ENCODE results near the gene MRPL18.
"Not testable (repeated sequence)": the region's sequence is repeated elsewhere in the genome, so short reads cannot be mapped to it uniquely, and the experiment has no call there.

MRPL18 gene

GRCh38 chr6:159821726-159822125, 31.5 kb downstream of the MRPL18 start:
- H3K27ac Mint-ChIP-seq = no peak overlapping the region
- no peak for DNase-seq
- ATAC-seq = no peak
- H3K27me3 Mint-ChIP-seq = no peaks in the 10 kb centered on the region
- peaks cover 22% of the 10 kb centered on the region for H3K4me1 Mint-ChIP-seq
- H3K4me3 Mint-ChIP-seq = no peak overlapping the region
- H3K9me3 Mint-ChIP-seq = no peaks in the 10 kb centered on the region

- peaks cover 22% of the 10 kb centered on the region for H3K4me1 Mint-ChIP-seq
- no peak for ATAC-seq
- H3K4me3 Mint-ChIP-seq = no peak overlapping the region
- no peak overlapping the region for H3K27ac Mint-ChIP-seq
- H3K27me3 Mint-ChIP-seq = no peaks in the 10 kb centered on the region
- no peaks in the 10 kb centered on the region for H3K9me3 Mint-ChIP-seq
- DNase-seq = no peak
Measured at GRCh38 chr6:159823953-159824352, 33.7 kb downstream of the MRPL18 start.

- not testable (repeated sequence) for H3K27me3 Mint-ChIP-seq, H3K27ac Mint-ChIP-seq, H3K9me3 Mint-ChIP-seq, H3K4me3 Mint-ChIP-seq, DNase-seq, ATAC-seq
- H3K4me1 Mint-ChIP-seq = peaks cover 20% of the 10 kb centered on the region
Measured at GRCh38 chr6:159824690-159825089, 34.4 kb downstream of the MRPL18 start.

- Mint-ChIP-seq H3K27me3 (no peaks in the 10 kb centered on the region), H3K4me1 (peaks cover 20% of the 10 kb centered on the region), H3K27ac (no peak overlapping the region), H3K4me3 (no peak overlapping the region), H3K9me3 (no peaks in the 10 kb centered on the region)
- ATAC-seq (no peak), DNase-seq (no peak)
Measured at GRCh38 chr6:159826004-159826403, 35.7 kb downstream of the MRPL18 start.

- H3K9me3 Mint-ChIP-seq = no peaks in the 10 kb centered on the region
- H3K4me1 Mint-ChIP-seq = peaks cover 21% of the 10 kb centered on the region
- no peaks in the 10 kb centered on the region for H3K27me3 Mint-ChIP-seq
- DNase-seq = no peak
- no peak for ATAC-seq
- H3K4me3 Mint-ChIP-seq = no peak overlapping the region
- H3K27ac Mint-ChIP-seq = no peak overlapping the region
Measured at GRCh38 chr6:159826968-159827647, 36.8 kb downstream of the MRPL18 start.

- DNase-seq (no peak), ATAC-seq (no peak)
- no peaks in the 10 kb centered on the region for H3K27me3 Mint-ChIP-seq
- peaks cover 21% of the 10 kb centered on the region for H3K4me1 Mint-ChIP-seq
- H3K27ac Mint-ChIP-seq = no peak overlapping the region
- H3K9me3 Mint-ChIP-seq = no peaks in the 10 kb centered on the region
- no peak overlapping the region for H3K4me3 Mint-ChIP-seq
Measured at GRCh38 chr6:159828074-159828473, 37.8 kb downstream of the MRPL18 start.

GRCh38 chr6:159829526-159829925, 39.3 kb downstream of the MRPL18 start:
- Mint-ChIP-seq H3K27ac (no peak overlapping the region), H3K9me3 (no peaks in the 10 kb centered on the region), H3K4me1 (peaks cover 26% of the 10 kb centered on the region), H3K4me3 (no peak overlapping the region), H3K27me3 (no peaks in the 10 kb centered on the region)
- ATAC-seq = no peak
- no peak for DNase-seq

GRCh38 chr6:159830501-159831372, 40.5 kb downstream of the MRPL18 start:
- no peak for DNase-seq
- Mint-ChIP-seq H3K4me3 (no peak overlapping the region), H3K4me1 (peaks cover 32% of the 10 kb centered on the region), H3K27me3 (no peaks in the 10 kb centered on the region), H3K9me3 (no peaks in the 10 kb centered on the region), H3K27ac (peak overlapping the region in 1 of 2 donors; percentile 49)
- no peak for ATAC-seq

GRCh38 chr6:159831373-159831679, 41.1 kb downstream of the MRPL18 start:
- Mint-ChIP-seq H3K4me3 (no peak overlapping the region), H3K4me1 (peaks cover 32% of the 10 kb centered on the region), H3K27ac (no peak overlapping the region), H3K9me3 (no peaks in the 10 kb centered on the region), H3K27me3 (no peaks in the 10 kb centered on the region)
- peak; percentile 33 for ATAC-seq
- no peak for DNase-seq

GRCh38 chr6:159832946-159833345, 42.7 kb downstream of the MRPL18 start:
- Mint-ChIP-seq H3K27ac (no peak overlapping the region), H3K9me3 (no peaks in the 10 kb centered on the region), H3K4me1 (peaks cover 32% of the 10 kb centered on the region), H3K27me3 (no peaks in the 10 kb centered on the region), H3K4me3 (no peak overlapping the region)
- no peak for DNase-seq
- ATAC-seq = no peak

GRCh38 chr6:159833556-159833955, 43.3 kb downstream of the MRPL18 start:
- Mint-ChIP-seq H3K4me1 (peaks cover 32% of the 10 kb centered on the region), H3K4me3 (no peak overlapping the region), H3K27me3 (no peaks in the 10 kb centered on the region), H3K27ac (no peak overlapping the region), H3K9me3 (no peaks in the 10 kb centered on the region)
- ATAC-seq (no peak), DNase-seq (no peak)

- Mint-ChIP-seq H3K4me3 (no peak overlapping the region), H3K4me1 (peaks cover 32% of the 10 kb centered on the region), H3K27ac (no peak overlapping the region), H3K9me3 (no peaks in the 10 kb centered on the region), H3K27me3 (no peaks in the 10 kb centered on the region)
- no peak for ATAC-seq
- no peak for DNase-seq
Measured at GRCh38 chr6:159833997-159834603, 43.8 kb downstream of the MRPL18 start.

- Mint-ChIP-seq H3K4me3 (no peak overlapping the region), H3K27me3 (no peaks in the 10 kb centered on the region), H3K9me3 (no peaks in the 10 kb centered on the region), H3K27ac (no peak overlapping the region), H3K4me1 (peaks cover 12% of the 10 kb centered on the region)
- no peak for DNase-seq
- ATAC-seq = no peak
Measured at GRCh38 chr6:159836718-159837490, 46.6 kb downstream of the MRPL18 start.

- Mint-ChIP-seq H3K27ac (no peak overlapping the region), H3K4me3 (no peak overlapping the region), H3K9me3 (no peaks in the 10 kb centered on the region), H3K27me3 (no peaks in the 10 kb centered on the region), H3K4me1 (peaks cover 12% of the 10 kb centered on the region)
- no peak for ATAC-seq
- no peak for DNase-seq
Measured at GRCh38 chr6:159837511-159837910, 47.2 kb downstream of the MRPL18 start.

- Mint-ChIP-seq H3K27me3 (no peaks in the 10 kb centered on the region), H3K4me1 (peaks cover 12% of the 10 kb centered on the region), H3K4me3 (no peak overlapping the region), H3K9me3 (no peaks in the 10 kb centered on the region), H3K27ac (no peak overlapping the region)
- DNase-seq (no peak), ATAC-seq (no peak)
Measured at GRCh38 chr6:159838020-159838744, 47.9 kb downstream of the MRPL18 start.

Data from stimulated activated naive CD8-positive, alpha-beta T cell treated with anti-CD3 and anti-CD28 coated beads, Interleukin-15, amount 100 ng/mL, for 72 hours (primary cell).